ENCODE results near the gene THAP7.

- TF ChIP-seq CTCF (IDR thresholded peaks at IDR 0.05) (no peak), POLR2AphosphoS5 (IDR thresholded peaks at IDR 0.05; ENCODE audit: low read depth, low read length) (no peak), REST (IDR thresholded peaks at IDR 0.05; ENCODE audit: insufficient read depth in 1 of 2, low read depth in 2 of 2, low read length in 1 of 2) (no peak), TCF7L2 (IDR thresholded peaks at IDR 0.05; ENCODE audit: low read depth, low read length) (no peak), SIN3A (IDR thresholded peaks at IDR 0.05; ENCODE audit: borderline replicate concordance, insufficient read depth, low read depth, low read length) (no peak)
Measured at GRCh38 chr22:20965888-20966855, 35.7 kb downstream of the THAP7 start.

Measured in Panc1 (cell line).